HG03342 (cell line): Measurements from ENCODE around the gene IL15RA.
"Not testable (repeated sequence)": the region's sequence is repeated elsewhere in the genome, so short reads cannot be mapped to it uniquely, and the experiment has no call there.

Experiments
- ATAC-seq: cut with Tn5 transposase; IDR thresholded peaks from one replicate; pipeline ENCODE4 v1.9.1; 2021; ENCODE audit warnings: mild to moderate bottlenecking, moderate library complexity; ENCODE audit not compliant: unreplicated experiment

Gene IL15RA

GRCh38 chr10:6006991-6007390, 29.6 kb upstream of the IL15RA start:
- ATAC-seq = no peak

DNA sequence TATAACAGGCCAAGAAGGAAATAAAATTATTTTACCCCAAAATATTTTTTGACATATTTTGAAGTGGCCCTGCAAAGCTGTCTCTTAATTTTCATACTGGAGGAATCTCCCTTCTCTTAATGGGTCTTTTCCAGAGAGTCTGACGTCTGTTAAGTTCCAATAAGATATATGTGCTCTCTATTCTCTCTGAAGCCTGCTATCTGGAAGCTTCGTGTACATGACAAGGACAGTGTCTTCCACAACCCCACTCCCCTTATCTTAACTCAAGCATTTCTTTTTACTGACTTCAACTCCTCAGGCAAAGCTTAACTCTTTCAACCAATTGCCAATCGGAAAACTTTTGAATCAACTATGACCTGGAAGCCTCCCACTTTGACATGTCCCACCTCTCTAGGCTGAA, 29.2 kb upstream of the IL15RA start:
- no peak for ATAC-seq

GRCh38 chr10:6005856-6006395, 28.6 kb upstream of the IL15RA start:
- no peak for ATAC-seq

- not testable (repeated sequence) for ATAC-seq
These were observed 27.9 kb upstream of the IL15RA start for GRCh38 chr10:6005161-6005804.

DNA sequence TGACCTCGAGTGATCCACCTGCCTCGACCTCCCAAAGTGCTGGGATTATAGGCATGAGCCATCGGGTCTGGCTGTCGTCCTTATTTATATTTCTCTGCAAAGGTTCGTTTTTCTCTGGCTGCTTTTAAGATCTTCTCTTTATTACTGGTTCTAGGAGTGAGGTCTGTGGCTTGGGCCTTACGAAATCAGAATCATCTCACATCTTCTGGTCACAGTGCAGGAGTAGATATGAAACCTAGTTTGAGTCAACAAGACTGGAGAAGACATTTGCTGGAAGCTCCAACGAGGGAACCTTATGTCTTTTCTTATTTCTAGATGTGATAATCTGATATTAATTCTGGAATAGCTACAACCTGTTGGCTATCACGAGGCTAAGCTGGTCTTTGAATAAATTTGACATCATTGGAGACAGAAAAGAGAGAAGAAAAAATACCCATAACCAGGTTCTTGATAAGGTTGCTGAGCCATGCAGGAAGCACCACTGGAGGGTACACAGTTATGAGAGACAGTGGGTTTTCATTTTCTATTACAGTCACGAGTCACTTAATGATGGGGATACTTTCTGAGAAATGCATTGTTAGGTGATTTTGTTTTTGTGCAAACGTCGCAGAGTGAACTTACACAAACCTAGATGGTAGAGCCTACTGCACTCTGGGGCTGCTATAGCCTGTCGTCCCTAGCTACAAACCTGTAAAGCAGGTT, 25.6 kb upstream of the IL15RA start:
- no peak for ATAC-seq

- no peak for ATAC-seq
These were observed 22.3 kb upstream of the IL15RA start for GRCh38 chr10:5999440-6000165.

DNA sequence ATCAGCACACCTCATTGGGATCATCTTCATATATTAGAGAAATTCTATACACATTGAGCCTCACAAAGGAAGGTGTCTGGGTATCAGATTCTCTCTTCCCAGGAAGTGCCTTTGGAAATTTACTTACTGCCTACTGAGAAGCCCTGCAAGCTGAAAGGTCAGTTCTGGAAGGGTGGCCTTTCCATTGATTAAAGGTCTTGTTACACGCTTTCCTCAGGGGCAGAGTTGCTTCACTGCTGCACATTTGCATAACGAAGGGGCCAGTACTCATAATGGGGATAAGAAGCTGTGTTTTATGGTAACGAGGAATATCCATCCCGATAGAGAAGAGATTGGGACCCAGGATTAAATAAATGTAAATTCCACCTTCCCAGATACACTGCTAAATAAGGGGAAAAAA, 19.4 kb upstream of the IL15RA start:
- ATAC-seq = no peak

DNA sequence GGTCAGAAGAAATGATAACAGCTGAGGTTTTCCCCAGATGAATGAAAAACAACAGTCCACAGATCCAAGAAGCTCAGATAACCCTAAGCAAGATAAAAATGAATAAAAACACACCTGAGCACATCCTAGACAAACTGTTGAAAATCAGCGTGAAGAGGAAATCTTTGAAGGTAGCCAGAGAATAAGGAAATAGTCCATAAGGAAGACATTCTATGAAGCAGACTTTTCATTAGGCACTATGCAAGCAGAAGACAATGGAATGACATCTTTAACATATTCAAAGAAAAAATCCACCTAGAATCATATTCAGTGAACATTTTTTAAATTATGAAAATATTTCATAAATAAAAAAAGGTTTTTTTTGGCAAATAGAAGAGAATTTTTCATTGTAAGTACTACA, 15.1 kb upstream of the IL15RA start:
- no peak for ATAC-seq

DNA sequence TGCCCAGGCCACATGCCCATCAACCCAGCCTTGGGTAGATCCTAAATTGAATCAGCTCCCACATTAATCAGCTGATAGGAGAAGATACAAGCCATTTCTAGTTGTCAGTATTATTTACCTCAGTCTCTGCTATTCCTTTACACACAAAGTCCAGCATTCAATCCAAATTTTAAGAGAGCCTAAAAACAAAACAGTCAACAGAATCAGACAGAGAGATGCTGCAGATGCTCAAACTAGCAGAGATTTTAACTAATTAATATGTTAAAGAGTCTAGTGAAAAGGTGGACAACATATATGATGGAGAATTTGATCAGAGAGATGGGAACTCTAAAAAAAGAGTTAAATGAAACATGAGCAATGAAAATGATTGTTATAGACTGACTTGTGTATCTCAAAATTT, 14.4 kb upstream of the IL15RA start:
- ATAC-seq = no peak

- no peak for ATAC-seq
These were observed 12.4 kb upstream of the IL15RA start for GRCh38 chr10:5989756-5990155.

- no peak for ATAC-seq
These were observed 11.1 kb upstream of the IL15RA start for GRCh38 chr10:5988336-5988920.

GRCh38 chr10:5987747-5988146, 10.4 kb upstream of the IL15RA start:
- ATAC-seq = no peak

- ATAC-seq = no peak
These were observed 7.7 kb upstream of the IL15RA start for GRCh38 chr10:5985029-5985428.

- no peak for ATAC-seq
These were observed 6.4 kb upstream of the IL15RA start for GRCh38 chr10:5983774-5984173.

DNA sequence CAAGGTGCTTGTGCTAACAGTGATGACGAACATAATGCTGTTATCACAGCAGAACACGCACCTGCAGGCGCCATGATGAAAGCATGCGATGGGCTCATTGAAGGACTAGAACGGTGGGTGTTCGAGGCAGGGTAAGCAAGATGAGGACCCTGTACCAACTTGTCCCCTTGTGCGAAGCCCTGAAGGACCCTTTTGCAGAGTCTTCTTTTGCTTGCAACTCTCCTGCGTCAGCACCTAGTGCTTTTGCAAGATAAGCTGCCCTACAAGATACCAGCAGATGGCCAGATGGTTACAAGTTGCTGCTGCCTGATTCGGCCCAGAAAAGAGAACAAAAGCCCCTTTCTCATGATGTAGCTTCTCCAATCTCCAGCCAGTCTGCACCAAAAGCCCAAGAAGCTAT, 4.2 kb upstream of the IL15RA start:
- ATAC-seq = no peak

GRCh38 chr10:5978230-5978489, 817 bp upstream of the IL15RA start:
- ATAC-seq = no peak

- peak; percentile 12 for ATAC-seq
These were observed 552 bp downstream of the IL15RA start for GRCh38 chr10:5976512-5977470.

GRCh38 chr10:5975641-5976473, 1.5 kb downstream of the IL15RA start:
- peak; percentile 59 for ATAC-seq

DNA sequence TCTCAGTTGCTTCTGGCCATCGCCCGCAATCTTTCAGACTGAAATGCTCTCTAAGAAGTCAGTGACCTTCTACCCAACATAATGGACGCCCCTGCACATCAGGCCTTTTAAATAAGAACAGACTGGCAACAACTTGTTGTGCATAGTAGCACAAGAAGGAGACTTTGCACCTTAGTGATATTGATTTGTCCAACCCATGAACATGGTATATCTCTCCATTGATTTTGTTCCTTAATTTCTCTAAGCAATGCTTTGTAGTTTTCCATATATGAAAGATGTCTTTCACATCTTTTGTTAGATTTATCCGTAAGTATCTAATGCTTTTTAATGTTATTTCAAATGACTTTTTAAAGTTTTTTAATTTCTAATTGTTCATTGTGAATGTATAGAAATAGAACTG, 4.3 kb downstream of the IL15RA start:
- no peak for ATAC-seq

- no peak for ATAC-seq
These were observed 5.5 kb downstream of the IL15RA start for GRCh38 chr10:5971886-5972285.
